Stomach (tissue), 9 donors: ENCODE data around the gene JPH3. TPM values are rescaled to one million over a fixed set of nuclear protein-coding genes. Genes with fewer than 3 reads are reported as not detected.

Experiments used
- DNase-seq, 2 donors: peaks; one replicate each; pipeline versions ENCODE4 v3.0.0 to v3.0.0-alpha.2; 2013 to 2019
- H3K27ac ChIP-seq, 5 donors: fragments of 200-600 bp in 4 of 5; sonication (generic) in 4 of 5; one replicate each; pipeline ENCODE4 v1.5.1; 2013 to 2019; ENCODE audit warnings: mild to moderate bottlenecking in 1 of 5, moderate library complexity in 1 of 5
- H3K27me3 ChIP-seq, 3 donors: fragments of 200-600 bp; sonication (generic); one replicate each; pipeline ENCODE4 v1.5.1; 2017 to 2019; ENCODE audit warnings: mixed run types in 1 of 3
- H3K36me3 ChIP-seq, 4 donors: fragments of 200-600 bp; sonication (generic); 1 replicate in 3 of 4; 2 replicates in 1 of 4; pipeline ENCODE4 v1.5.1; 2016 to 2019
- H3K4me1 ChIP-seq, 4 donors: fragments of 200-600 bp; sonication (generic); one replicate each; pipeline ENCODE4 v1.5.1; 2016 to 2019
- H3K4me3 ChIP-seq, 4 donors: fragments of 200-600 bp; sonication (generic) in 3 of 4; one replicate each; pipeline ENCODE4 v1.5.1; 2016 to 2019; ENCODE audit warnings: mild to moderate bottlenecking in 1 of 4
- H3K9me3 ChIP-seq, 4 donors: fragments of 200-600 bp; sonication (generic); one replicate each; pipeline ENCODE4 v1.5.1; 2016 to 2019
- EP300 ChIP-seq: sonication (generic); formaldehyde crosslinking; IDR thresholded peaks from one replicate; pipeline ENCODE4 v1.6.1; 2017; ENCODE audit warnings: antibody characterized with exemption
- POLR2A ChIP-seq, 4 donors: fragments of 450-650 bp; IDR thresholded peaks; one replicate each; pipeline ENCODE4 v1.6.1; 2016; ENCODE audit warnings: antibody characterized with exemption in 4 of 4, control low read depth in 2 of 4, mild to moderate bottlenecking in 1 of 4, moderate library complexity in 1 of 4
- POLR2AphosphoS5 ChIP-seq, 3 donors: sonication (generic); formaldehyde crosslinking; IDR thresholded peaks; one replicate each; pipeline ENCODE4 v1.6.1; 2016; ENCODE audit warnings: antibody characterized with exemption in 3 of 3
- WGBS, 5 donors: extraction: QIAGEN DNeasy Blood & Tissue Kit in 3 of 5; methylation state at CpG; one replicate each; pipeline versions ENCODE4 v1.1.5 to v1.1.7; 2013 to 2018; 5-methylcytosine and 5-hydroxymethylcytosine counted together
- intact Hi-C: fragments of 100-400 bp; cut with DNase I; formaldehyde crosslinking; loops from one replicate; pipeline ENCODE4 v1.15.1; 2023; ENCODE audit warnings: low total_unique reads
- polyA plus RNA-seq, 3 donors: library from polyadenylated mRNA; stranded (reverse); fragments of 200-250 nt; gene quantifications; one replicate each; pipeline ENCODE4 v1.2.3, GENCODE V29; 2013
- total RNA-seq, 5 donors: library from RNA; depleted of rRNA; stranded (reverse); fragments of >200 nt; gene quantifications; one replicate each; pipeline versions ENCODE4 v1.1.0 to v1.2.3, GENCODE V29; 2014 to 2016
- TF ChIP-seq, protein P1 (sequence below), 7 experiments: fragments of 450-650 bp in 4 of 7; fragments of 200-600 bp in 3 of 7; sonication (generic) in 3 of 7; IDR thresholded peaks; one replicate each; pipeline ENCODE4 v1.5.1; 2016 to 2019; ENCODE audit warnings: antibody characterized with exemption in 7 of 7, control low read depth in 2 of 7, mild to moderate bottlenecking in 1 of 7
- donor health status: healthy with polysubstance abuse.
- donor health status: Bipolar disorder and iron deficiency.
- donor health status: healthy.

The JPH3 gene
- total and polyA plus RNA-seq, 8 donors, result 0.31 to 1.3 (median 0.66) TPM; not detected in 2

DNA sequence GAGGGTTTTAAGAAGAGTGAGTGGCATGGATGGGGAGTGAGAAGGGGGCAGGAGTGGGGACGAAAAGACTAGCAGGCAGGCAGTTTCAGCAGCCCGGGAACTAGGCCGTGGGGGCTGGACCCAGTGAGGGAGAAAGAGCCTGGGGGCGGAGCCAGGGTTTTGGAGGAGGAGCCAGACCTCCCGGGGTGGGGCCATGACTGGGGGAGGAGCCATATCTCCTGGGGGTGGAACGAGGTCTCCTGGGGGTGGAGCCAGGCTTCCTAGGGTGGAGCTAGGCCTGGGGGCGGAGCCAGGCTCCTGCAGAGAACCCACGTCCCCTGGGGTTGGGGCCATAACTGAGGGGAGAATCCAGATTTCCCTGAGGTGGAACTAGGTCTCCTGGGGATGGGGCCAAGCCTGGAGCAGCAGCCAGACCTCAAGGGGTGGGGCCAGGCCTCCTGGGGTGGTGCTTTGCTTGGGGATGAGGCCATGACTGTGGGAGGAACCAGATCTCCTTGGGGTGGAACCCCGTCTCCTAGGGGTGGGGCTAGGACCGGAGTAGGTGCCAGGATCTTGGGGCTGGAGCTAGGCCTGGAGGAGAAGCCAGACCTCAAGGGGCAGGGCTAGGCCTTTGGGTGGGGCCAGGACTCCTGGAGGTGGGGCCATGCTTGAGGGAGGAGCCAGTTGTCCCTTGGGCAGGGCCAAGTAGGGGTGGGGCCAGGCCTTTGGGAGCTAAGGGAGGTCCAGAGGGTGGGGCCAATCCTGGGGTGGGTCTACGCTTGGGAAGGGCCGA, 41.7 kb upstream of the JPH3 start:
- WGBS, 5 donors, result 73 to 82% (median 74%) methylated on average over 11 to 12 of the region's 12 CpGs
- no peaks in the 10 kb centered on the region for H3K36me3 ChIP-seq
- intact Hi-C loops, result no loop called here
- no peak overlapping the region for H3K27ac ChIP-seq
- peak in 1 of 2 donors; percentile 60 for DNase-seq
- peaks cover 0 to 16% (median 1%) of the 10 kb centered on the region in 4 donors for H3K4me1 ChIP-seq
- H3K9me3 ChIP-seq, result no peaks in the 10 kb centered on the region
- TF ChIP-seq EP300 (no peak), POLR2A (IDR thresholded peaks at IDR 0.05) (no peak), POLR2AphosphoS5 (IDR thresholded peaks at IDR 0.05) (no peak)
- TF ChIP-seq, protein P1, sequence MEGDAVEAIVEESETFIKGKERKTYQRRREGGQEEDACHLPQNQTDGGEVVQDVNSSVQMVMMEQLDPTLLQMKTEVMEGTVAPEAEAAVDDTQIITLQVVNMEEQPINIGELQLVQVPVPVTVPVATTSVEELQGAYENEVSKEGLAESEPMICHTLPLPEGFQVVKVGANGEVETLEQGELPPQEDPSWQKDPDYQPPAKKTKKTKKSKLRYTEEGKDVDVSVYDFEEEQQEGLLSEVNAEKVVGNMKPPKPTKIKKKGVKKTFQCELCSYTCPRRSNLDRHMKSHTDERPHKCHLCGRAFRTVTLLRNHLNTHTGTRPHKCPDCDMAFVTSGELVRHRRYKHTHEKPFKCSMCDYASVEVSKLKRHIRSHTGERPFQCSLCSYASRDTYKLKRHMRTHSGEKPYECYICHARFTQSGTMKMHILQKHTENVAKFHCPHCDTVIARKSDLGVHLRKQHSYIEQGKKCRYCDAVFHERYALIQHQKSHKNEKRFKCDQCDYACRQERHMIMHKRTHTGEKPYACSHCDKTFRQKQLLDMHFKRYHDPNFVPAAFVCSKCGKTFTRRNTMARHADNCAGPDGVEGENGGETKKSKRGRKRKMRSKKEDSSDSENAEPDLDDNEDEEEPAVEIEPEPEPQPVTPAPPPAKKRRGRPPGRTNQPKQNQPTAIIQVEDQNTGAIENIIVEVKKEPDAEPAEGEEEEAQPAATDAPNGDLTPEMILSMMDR (IDR thresholded peaks at IDR 0.05), result no peak
- H3K4me3 ChIP-seq, result no peak overlapping the region
- H3K27me3 ChIP-seq, result peaks cover 0 to 4% (median 0%) of the 10 kb centered on the region in 3 donors

DNA sequence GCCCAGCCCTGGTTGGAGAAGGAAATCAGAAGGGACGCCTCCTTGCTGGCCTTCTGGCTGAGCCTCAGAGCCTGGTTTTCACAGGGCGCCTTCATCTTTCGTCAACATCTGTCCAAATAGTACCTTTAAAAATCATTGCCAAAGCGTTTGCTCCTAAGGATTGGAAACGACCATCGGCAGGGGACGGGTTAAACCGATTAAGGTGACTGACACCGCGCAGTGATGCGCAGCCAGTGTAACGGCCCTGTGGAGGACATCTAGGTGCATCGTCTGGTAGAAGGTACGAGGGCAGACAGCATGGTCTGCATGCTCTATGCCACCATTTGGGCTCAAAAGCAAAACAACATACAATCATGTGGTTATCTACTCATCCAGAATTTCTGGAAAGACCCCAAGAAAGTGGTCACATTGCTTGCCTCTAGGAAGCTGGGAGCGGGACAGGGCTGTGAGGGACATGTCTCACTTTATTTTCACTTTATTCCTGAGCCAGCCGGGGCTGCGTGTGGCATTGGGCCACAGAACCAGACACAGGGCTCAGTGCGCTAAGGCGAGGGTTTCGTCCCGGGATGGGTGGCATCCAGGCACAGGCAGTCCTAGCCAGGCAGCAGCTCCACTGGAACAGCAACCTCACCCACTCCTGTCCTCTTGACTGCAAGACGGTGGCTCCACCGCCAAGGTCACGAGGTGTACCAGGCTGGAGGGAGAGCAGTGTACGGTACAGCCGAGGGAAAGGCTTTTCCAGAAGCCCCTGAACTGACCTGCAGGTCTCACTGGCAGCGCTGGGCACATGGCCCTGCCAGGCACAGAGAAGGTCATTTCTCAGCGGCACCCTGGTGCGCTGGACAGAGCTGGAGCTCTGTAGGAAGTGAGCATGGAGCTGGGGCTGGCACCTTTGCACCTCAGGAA, 40.9 kb upstream of the JPH3 start:
- no peak overlapping the region for H3K27ac ChIP-seq
- H3K9me3 ChIP-seq, result no peaks in the 10 kb centered on the region
- intact Hi-C loops, result no loop called here
- H3K4me3 ChIP-seq, result no peak overlapping the region
- TF ChIP-seq, protein P1 (IDR thresholded peaks at IDR 0.05), result no peak
- TF ChIP-seq EP300 (no peak), POLR2A (IDR thresholded peaks at IDR 0.05) (no peak), POLR2AphosphoS5 (IDR thresholded peaks at IDR 0.05) (no peak)
- WGBS, 5 donors, result 85 to 90% (median 88%) methylated on average over 25 to 29 of the region's 29 CpGs
- peaks cover 0 to 4% (median 0%) of the 10 kb centered on the region in 3 donors for H3K27me3 ChIP-seq
- H3K4me1 ChIP-seq, result peaks cover 0 to 11% (median under 1%) of the 10 kb centered on the region in 4 donors
- H3K36me3 ChIP-seq, result no peaks in the 10 kb centered on the region
- DNase-seq, result no peak

DNA sequence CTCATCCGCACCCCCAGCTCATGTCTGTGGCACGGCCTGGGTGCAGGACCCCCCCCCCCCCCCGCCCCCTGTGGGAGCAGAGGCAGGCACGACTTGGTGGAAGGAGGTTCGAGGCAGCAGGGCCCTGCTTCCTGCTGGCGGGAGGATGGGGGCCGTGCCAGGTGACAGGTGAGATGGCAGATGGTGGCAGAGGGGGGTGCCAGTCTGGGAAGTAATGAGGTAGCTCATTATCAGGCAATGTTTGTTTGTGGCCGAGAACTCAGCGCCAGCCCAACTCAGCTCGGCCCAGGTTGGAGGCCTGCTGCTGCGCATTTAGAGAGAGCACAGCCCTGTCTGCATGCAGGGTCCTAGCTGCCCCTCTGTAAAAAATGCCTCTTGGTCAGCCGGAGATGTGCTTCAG, 40.1 kb upstream of the JPH3 start:
- TF ChIP-seq POLR2AphosphoS5 (IDR thresholded peaks at IDR 0.05) (no peak), EP300 (no peak), POLR2A (IDR thresholded peaks at IDR 0.05) (no peak)
- TF ChIP-seq, protein P1 (IDR thresholded peaks at IDR 0.05), result no peak
- intact Hi-C loops, result no loop called here

DNA sequence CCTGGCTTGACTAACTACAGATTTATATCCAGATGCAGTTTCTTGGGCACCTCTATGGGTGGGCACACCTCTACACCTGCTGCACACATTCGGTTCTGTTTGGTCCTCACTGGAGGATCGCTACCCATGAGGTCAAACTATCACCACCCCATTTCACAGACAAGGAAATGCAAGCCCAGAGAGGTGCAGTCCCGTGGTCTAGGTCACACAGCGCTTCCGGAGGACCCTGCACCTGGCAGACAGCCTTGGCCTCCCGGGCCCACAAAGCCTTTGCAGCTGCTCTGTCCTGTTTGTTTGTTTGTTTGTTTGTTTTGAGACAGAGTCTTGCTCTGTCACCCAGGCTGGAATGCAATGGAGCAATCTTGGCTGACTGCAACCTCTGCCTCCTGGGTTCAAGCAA, 39.3 kb upstream of the JPH3 start:
- 79 to 90% (median 85%) methylated on average over 6 of the region's 6 CpGs for WGBS, 5 donors
- TF ChIP-seq EP300 (no peak), POLR2A (IDR thresholded peaks at IDR 0.05) (no peak), POLR2AphosphoS5 (IDR thresholded peaks at IDR 0.05) (no peak)
- TF ChIP-seq, protein P1 (IDR thresholded peaks at IDR 0.05), result no peak
- Histone ChIP-seq H3K27ac (no peak overlapping the region), H3K27me3 (peaks cover 0 to 3% (median 0%) of the 10 kb centered on the region in 3 donors), H3K9me3 (no peaks in the 10 kb centered on the region), H3K4me3 (no peak overlapping the region), H3K4me1 (no peaks in the 10 kb centered on the region), H3K36me3 (no peaks in the 10 kb centered on the region)
- no peak for DNase-seq
- intact Hi-C loops, result no loop called here

More for the DNA sequence above, 40.1 kb upstream of the JPH3 start:
- no peaks in the 10 kb centered on the region for H3K36me3 ChIP-seq
- no peak for DNase-seq
- no peak overlapping the region for H3K4me3 ChIP-seq
- H3K27ac ChIP-seq, result no peak overlapping the region
- peaks cover 0 to 4% (median 0%) of the 10 kb centered on the region in 3 donors for H3K27me3 ChIP-seq
- H3K4me1 ChIP-seq, result peaks cover 0 to 5% (median 0%) of the 10 kb centered on the region in 4 donors
- H3K9me3 ChIP-seq, result no peaks in the 10 kb centered on the region
- WGBS, 5 donors, result 51 to 70% (median 60%) methylated on average over 9 to 12 of the region's 12 CpGs
